ENCODE measurements around the gene TMEM220.

GRCh38 chr17:10777890-10778289 is 48.1 kb upstream of the TMEM220 start:
- TF ChIP-seq POLR2A (IDR thresholded peaks at IDR 0.05): no peak
- TF ChIP-seq, protein P1, sequence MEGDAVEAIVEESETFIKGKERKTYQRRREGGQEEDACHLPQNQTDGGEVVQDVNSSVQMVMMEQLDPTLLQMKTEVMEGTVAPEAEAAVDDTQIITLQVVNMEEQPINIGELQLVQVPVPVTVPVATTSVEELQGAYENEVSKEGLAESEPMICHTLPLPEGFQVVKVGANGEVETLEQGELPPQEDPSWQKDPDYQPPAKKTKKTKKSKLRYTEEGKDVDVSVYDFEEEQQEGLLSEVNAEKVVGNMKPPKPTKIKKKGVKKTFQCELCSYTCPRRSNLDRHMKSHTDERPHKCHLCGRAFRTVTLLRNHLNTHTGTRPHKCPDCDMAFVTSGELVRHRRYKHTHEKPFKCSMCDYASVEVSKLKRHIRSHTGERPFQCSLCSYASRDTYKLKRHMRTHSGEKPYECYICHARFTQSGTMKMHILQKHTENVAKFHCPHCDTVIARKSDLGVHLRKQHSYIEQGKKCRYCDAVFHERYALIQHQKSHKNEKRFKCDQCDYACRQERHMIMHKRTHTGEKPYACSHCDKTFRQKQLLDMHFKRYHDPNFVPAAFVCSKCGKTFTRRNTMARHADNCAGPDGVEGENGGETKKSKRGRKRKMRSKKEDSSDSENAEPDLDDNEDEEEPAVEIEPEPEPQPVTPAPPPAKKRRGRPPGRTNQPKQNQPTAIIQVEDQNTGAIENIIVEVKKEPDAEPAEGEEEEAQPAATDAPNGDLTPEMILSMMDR (IDR thresholded peaks at IDR 0.05): no peak
- TF ChIP-seq POLR2AphosphoS5 (IDR thresholded peaks at IDR 0.05): peak in 1 of 3 donors; percentile 17
- no peak for TF ChIP-seq EP300 (IDR thresholded peaks at IDR 0.05)

Data from stomach (tissue), 4 donors.